ENCODE measurements around the gene EDAR. TPM values are rescaled to one million over a fixed set of nuclear protein-coding genes. Genes with fewer than 3 reads are reported as not detected.

The EDAR gene
- total and polyA plus RNA-seq, 10 of the 15 experiments (the other 5 are each of a cell fraction or from before 2014, with no cell fraction given) = 0.04 TPM; not detected in 9

GRCh38 chr2:108923736-108924579, 65.1 kb downstream of the EDAR start:
- Histone ChIP-seq H4K20me1 (ENCODE audit: control insufficient read depth, insufficient read depth) (no peaks in the 10 kb centered on the region), H3K4me3 (no peak overlapping the region), H3K4me2 (ENCODE audit: control insufficient read depth, insufficient read depth) (no peak overlapping the region), H3K27me3 (replicated peaks in 1 of 2; ENCODE audit: control insufficient read depth in 2 of 2, insufficient read depth in 2 of 2, low read length in 1 of 2) (peaks cover 0 to 3% of the 10 kb centered on the region in 2 experiments; a peak in 2 of 4 replicates), H3K36me3 (ENCODE audit: control insufficient read depth in 2 of 2, insufficient read depth in 2 of 2, low read length in 1 of 2) (no peaks in the 10 kb centered on the region), H3K79me2 (ENCODE audit: control insufficient read depth, insufficient read depth, low read length) (no peaks in the 10 kb centered on the region), H3K9ac (ENCODE audit: control insufficient read depth, insufficient read depth, low read length) (no peak overlapping the region), H3K27ac (ENCODE audit: control insufficient read depth, insufficient read depth) (no peak overlapping the region), H3K4me1 (ENCODE audit: control insufficient read depth, insufficient read depth, low read length) (no peaks in the 10 kb centered on the region), H2AFZ (ENCODE audit: control insufficient read depth, low read depth, low read length) (no peak overlapping the region), H3K9me3 (replicated peaks; ENCODE audit: control insufficient read depth, insufficient read depth, low read length) (no peaks in the 10 kb centered on the region)
- ChIA-PET POLR2A (no interaction called here), CTCF (interaction anchor here (1.0 kb wide), 1 partner anchor 69 kb away, joined by 3 read pairs; no protein-coding TSS in a partner anchor), RAD21 (ENCODE audit: unreplicated experiment) (interaction anchor here (0.8 kb wide), 1 partner anchor 601 kb away, joined by 3 read pairs; no protein-coding TSS in a partner anchor), SMC1A (ENCODE audit: uncharacterized antibody, unreplicated experiment) (no interaction called here)
- in situ Hi-C loops (cut with MboI) (no loop called here), intact Hi-C loops (cut with micrococcal nuclease; ENCODE audit: unreplicated experiment) (no loop called here)
- no TSS peak for BruUV-seq (replicated peaks)
- no peak for FAIRE-seq
- WGBS (ENCODE audit: insufficient coverage, insufficient replicate concordance, low lambda C conversion rate, missing lambda C conversion rate) = 47% methylated on average over 13 of the region's 13 CpGs
- ATAC-seq = no peak
- no peak for DNase-seq (ENCODE audit: low read depth, low spot score)
- TF ChIP-seq RBBP5 (conservative IDR thresholded peaks at IDR 0.05) (no peak), NFXL1 (IDR thresholded peaks at IDR 0.05; ENCODE audit: borderline replicate concordance) (no peak), EGR1 (IDR thresholded peaks at IDR 0.05; ENCODE audit: borderline replicate concordance in 1 of 2, low read depth in 2 of 2, low read length in 2 of 2) (no peak), SIN3A (IDR thresholded peaks at IDR 0.05; ENCODE audit: low read depth, low read length) (no peak), ESRRA (IDR thresholded peaks at IDR 0.05; ENCODE audit: low read length) (no peak), SMAD5 (IDR thresholded peaks at IDR 0.05; ENCODE audit: low read depth) (no peak), ZNF207 (IDR thresholded peaks at IDR 0.05; ENCODE audit: borderline replicate concordance) (no peak), SPI1 (IDR thresholded peaks at IDR 0.05; ENCODE audit: borderline replicate concordance, insufficient read depth, low read depth, low read length) (no peak), CBX3 (IDR thresholded peaks at IDR 0.05; ENCODE audit: borderline replicate concordance, low read depth) (no peak), HCFC1 (IDR thresholded peaks at IDR 0.05; ENCODE audit: low read length) (no peak)
- TF ChIP-seq, protein P1, sequence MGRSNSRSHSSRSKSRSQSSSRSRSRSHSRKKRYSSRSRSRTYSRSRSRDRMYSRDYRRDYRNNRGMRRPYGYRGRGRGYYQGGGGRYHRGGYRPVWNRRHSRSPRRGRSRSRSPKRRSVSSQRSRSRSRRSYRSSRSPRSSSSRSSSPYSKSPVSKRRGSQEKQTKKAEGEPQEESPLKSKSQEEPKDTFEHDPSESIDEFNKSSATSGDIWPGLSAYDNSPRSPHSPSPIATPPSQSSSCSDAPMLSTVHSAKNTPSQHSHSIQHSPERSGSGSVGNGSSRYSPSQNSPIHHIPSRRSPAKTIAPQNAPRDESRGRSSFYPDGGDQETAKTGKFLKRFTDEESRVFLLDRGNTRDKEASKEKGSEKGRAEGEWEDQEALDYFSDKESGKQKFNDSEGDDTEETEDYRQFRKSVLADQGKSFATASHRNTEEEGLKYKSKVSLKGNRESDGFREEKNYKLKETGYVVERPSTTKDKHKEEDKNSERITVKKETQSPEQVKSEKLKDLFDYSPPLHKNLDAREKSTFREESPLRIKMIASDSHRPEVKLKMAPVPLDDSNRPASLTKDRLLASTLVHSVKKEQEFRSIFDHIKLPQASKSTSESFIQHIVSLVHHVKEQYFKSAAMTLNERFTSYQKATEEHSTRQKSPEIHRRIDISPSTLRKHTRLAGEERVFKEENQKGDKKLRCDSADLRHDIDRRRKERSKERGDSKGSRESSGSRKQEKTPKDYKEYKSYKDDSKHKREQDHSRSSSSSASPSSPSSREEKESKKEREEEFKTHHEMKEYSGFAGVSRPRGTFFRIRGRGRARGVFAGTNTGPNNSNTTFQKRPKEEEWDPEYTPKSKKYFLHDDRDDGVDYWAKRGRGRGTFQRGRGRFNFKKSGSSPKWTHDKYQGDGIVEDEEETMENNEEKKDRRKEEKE (IDR thresholded peaks at IDR 0.05) = no peak
- TF ChIP-seq, protein P2, sequence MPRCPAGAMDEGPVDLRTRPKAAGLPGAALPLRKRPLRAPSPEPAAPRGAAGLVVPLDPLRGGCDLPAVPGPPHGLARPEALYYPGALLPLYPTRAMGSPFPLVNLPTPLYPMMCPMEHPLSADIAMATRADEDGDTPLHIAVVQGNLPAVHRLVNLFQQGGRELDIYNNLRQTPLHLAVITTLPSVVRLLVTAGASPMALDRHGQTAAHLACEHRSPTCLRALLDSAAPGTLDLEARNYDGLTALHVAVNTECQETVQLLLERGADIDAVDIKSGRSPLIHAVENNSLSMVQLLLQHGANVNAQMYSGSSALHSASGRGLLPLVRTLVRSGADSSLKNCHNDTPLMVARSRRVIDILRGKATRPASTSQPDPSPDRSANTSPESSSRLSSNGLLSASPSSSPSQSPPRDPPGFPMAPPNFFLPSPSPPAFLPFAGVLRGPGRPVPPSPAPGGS (IDR thresholded peaks at IDR 0.05; ENCODE audit: borderline replicate concordance, insufficient read depth, low read depth, low read length, poor library complexity, severe bottlenecking) = no peak
- TF ChIP-seq, protein P3, sequence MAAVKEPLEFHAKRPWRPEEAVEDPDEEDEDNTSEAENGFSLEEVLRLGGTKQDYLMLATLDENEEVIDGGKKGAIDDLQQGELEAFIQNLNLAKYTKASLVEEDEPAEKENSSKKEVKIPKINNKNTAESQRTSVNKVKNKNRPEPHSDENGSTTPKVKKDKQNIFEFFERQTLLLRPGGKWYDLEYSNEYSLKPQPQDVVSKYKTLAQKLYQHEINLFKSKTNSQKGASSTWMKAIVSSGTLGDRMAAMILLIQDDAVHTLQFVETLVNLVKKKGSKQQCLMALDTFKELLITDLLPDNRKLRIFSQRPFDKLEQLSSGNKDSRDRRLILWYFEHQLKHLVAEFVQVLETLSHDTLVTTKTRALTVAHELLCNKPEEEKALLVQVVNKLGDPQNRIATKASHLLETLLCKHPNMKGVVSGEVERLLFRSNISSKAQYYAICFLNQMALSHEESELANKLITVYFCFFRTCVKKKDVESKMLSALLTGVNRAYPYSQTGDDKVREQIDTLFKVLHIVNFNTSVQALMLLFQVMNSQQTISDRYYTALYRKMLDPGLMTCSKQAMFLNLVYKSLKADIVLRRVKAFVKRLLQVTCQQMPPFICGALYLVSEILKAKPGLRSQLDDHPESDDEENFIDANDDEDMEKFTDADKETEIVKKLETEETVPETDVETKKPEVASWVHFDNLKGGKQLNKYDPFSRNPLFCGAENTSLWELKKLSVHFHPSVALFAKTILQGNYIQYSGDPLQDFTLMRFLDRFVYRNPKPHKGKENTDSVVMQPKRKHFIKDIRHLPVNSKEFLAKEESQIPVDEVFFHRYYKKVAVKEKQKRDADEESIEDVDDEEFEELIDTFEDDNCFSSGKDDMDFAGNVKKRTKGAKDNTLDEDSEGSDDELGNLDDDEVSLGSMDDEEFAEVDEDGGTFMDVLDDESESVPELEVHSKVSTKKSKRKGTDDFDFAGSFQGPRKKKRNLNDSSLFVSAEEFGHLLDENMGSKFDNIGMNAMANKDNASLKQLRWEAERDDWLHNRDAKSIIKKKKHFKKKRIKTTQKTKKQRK (IDR thresholded peaks at IDR 0.05; ENCODE audit: low read depth, low read length) = no peak
